Stimulated activated naive CD8-positive, alpha-beta T cell treated with anti-CD3 and anti-CD28 coated beads, Interleukin-15, Interleukin-2, amounts not matched to agents 100 ng/mL and 50 ng/mL, for 24 hours (primary cell): ENCODE results near the gene CCS.

Source experiments
- H3K27ac Mint-ChIP-seq: one replicate; pipeline ENCODE4 v1.8.0; 2021; ENCODE audit warnings: mild to moderate bottlenecking, mixed read lengths
- H3K27me3 Mint-ChIP-seq: one replicate; pipeline ENCODE4 v1.8.0; 2021; ENCODE audit warnings: mixed read lengths
- H3K36me3 Mint-ChIP-seq: one replicate; pipeline ENCODE4 v1.8.0; 2021; ENCODE audit warnings: low read depth, mixed read lengths
- H3K4me1 Mint-ChIP-seq: one replicate; pipeline ENCODE4 v1.8.0; 2021; ENCODE audit warnings: low read depth, mixed read lengths
- H3K4me3 Mint-ChIP-seq: one replicate; pipeline ENCODE4 v1.8.0; 2021; ENCODE audit warnings: mild to moderate bottlenecking, mixed read lengths
- H3K9me3 Mint-ChIP-seq: one replicate; pipeline ENCODE4 v1.8.0; 2021; ENCODE audit warnings: mixed read lengths

The CCS gene

DNA sequence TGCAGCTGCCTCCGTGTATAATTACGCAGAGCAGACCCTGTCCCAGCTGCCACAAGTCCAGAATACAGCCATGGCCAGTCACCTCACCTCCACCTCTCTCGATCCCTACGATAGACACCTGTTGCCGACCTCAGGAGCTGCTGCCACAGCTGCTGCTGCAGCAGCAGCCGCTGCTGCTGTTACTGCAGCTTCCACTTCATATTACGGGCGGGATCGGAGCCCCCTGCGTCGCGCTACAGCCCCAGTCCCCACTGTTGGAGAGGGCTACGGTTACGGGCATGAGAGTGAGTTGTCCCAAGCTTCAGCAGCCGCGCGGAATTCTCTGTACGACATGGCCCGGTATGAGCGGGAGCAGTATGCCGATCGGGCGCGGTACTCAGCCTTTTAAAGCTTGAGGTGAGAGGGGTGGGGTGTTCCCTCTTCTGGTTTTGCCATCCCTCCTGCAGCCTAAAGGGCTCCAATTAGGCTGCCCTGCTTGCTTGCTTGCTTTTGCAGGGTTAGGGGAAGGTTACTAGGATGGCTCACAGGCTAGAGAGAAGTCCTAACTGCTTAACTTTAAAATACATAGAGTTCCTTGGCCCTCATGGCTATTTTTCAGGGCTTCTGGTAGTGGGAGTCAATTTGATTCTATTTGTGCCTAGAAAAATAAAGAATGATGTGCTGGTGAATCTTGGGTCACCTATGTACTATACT lies 50.9 kb downstream of the CCS start:
- Mint-ChIP-seq H3K36me3 (peaks cover 95% of the 10 kb centered on the region), H3K27me3 (no peaks in the 10 kb centered on the region), H3K27ac (no peak overlapping the region), H3K4me3 (peak overlapping the region; percentile 90), H3K9me3 (no peaks in the 10 kb centered on the region), H3K4me1 (peaks cover 89% of the 10 kb centered on the region)

DNA sequence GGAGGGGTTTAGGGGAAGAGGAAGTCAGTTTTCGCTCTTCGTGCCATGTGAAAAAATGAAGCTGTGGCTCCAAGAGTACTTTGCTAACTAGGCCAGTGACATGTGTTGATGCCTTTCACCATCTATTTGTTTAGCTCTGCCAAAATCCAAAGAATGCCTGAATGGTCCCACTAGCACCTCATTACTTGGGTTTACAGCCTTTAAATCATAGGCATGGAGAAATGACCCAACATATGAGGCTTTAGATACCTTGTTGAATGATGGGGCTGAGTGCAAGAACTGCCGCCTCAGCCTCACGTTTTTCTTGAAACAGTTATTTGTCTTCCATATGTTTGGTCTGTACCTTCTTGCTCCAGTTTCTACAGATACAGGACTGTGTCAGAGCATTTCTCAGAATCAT lies 53.8 kb downstream of the CCS start:
- H3K27ac Mint-ChIP-seq: peak overlapping the region; percentile 49
- H3K4me3 Mint-ChIP-seq: no peak overlapping the region
- no peaks in the 10 kb centered on the region for H3K9me3 Mint-ChIP-seq
- no peaks in the 10 kb centered on the region for H3K27me3 Mint-ChIP-seq
- peaks cover 83% of the 10 kb centered on the region for H3K4me1 Mint-ChIP-seq
- peaks cover 91% of the 10 kb centered on the region for H3K36me3 Mint-ChIP-seq

DNA sequence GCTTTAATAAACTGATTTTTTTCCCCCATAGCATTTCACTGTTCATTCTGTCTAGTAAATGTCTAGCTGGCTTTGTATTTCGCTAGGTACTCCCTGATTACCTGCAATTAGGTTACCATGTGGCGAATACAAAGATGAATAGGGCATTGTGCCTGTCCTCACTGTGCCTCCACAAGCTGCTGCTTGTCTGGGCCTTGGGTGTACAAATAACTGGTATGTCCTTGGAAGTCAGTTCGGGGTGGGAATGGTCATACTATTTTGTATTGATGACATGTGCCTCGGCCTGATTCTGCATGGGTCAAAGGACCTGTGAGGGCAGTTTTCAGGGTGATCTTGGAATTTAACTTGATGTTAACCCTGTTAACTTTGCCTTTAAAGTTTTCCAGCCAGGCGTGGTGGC lies 56.9 kb downstream of the CCS start:
- Mint-ChIP-seq H3K27me3 (no peaks in the 10 kb centered on the region), H3K27ac (peak overlapping the region; percentile 26), H3K4me3 (no peak overlapping the region), H3K9me3 (no peaks in the 10 kb centered on the region), H3K36me3 (peaks cover 74% of the 10 kb centered on the region), H3K4me1 (peaks cover 64% of the 10 kb centered on the region)

DNA sequence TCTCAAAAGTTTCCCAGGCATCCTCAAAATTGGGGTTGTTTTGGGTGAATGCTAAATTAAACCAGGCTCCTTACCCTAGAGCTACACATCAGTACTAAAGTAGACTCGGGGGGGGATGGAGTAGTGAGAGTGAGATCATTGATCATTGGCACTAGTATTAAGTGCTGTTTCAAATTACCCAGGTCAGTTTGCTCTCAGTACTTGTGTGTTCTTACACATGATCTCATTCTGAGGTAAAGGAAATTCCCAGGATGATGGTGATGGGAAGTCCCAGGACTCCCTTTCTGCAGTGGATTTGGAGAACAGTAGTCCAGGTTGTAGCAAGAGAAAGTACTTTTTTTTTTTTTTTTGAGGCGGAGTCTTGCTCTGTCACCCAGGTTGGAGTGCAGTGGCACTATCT lies 58.0 kb downstream of the CCS start:
- Mint-ChIP-seq H3K27me3 (no peaks in the 10 kb centered on the region), H3K4me3 (no peak overlapping the region), H3K9me3 (no peaks in the 10 kb centered on the region), H3K4me1 (peaks cover 53% of the 10 kb centered on the region), H3K27ac (peak overlapping the region; percentile 31), H3K36me3 (peaks cover 71% of the 10 kb centered on the region)

DNA sequence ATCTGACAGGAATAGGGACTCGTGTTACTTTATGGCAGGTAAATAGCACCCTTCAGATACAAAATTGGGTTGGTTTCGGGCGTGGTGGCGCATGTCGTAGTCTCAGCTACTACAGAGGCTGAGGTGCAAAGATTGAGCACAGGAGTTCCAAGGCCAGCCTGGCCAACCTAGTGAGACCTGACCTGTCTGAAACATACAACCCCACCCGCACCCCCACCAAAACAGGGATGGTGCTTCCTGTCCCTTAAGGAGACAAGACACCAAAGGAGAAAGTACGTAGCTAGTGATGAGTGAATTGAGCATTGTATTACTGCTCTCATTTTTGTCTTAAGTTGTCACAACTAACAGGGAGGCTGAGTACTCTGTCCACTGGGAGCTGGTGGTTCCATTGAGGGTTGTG lies 59.7 kb downstream of the CCS start:
- Mint-ChIP-seq H3K36me3 (peaks cover 55% of the 10 kb centered on the region), H3K27ac (peak overlapping the region; percentile 36), H3K27me3 (no peaks in the 10 kb centered on the region), H3K4me3 (no peak overlapping the region), H3K4me1 (peaks cover 37% of the 10 kb centered on the region), H3K9me3 (no peaks in the 10 kb centered on the region)

DNA sequence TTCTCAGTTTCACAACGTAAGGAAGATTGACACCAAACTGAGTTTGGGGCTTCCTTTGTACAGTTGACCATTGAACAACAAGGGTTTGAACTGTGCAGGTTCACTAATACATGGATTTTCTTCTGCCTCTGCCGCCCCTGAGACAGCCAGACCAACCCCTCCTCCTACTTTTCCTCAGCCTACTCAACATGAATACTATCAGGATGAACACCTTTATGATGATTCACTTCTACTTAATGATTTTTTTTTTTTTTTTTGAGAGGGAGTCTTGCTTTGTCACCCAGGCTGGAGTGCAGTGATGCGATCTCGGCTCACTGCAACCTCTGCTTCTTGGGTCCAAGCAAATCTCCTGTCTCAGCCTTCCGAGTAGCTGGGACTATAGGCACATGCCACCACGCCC lies 60.1 kb downstream of the CCS start:
- Mint-ChIP-seq H3K36me3 (peaks cover 51% of the 10 kb centered on the region), H3K4me1 (peaks cover 34% of the 10 kb centered on the region), H3K27me3 (no peaks in the 10 kb centered on the region), H3K9me3 (no peaks in the 10 kb centered on the region), H3K4me3 (no peak overlapping the region), H3K27ac (peak overlapping the region; percentile 36)
